Stimulated activated CD4-positive, alpha-beta T cell treated with anti-CD3 and anti-CD28 coated beads, Interleukin-12 subunit alpha, Interleukin-12 subunit beta, amount 100 ng/mL, for 4 hours (primary cell): ENCODE results near the gene B4GALT2.

ENCODE experiments used
- DNase-seq: peaks from one replicate; pipeline ENCODE4 v3.0.0-alpha.2; 2020

B4GALT2 gene

GRCh38 chr1:43987159-43987902 lies 8.3 kb downstream of the B4GALT2 start:
- DNase-seq: no peak

DNA sequence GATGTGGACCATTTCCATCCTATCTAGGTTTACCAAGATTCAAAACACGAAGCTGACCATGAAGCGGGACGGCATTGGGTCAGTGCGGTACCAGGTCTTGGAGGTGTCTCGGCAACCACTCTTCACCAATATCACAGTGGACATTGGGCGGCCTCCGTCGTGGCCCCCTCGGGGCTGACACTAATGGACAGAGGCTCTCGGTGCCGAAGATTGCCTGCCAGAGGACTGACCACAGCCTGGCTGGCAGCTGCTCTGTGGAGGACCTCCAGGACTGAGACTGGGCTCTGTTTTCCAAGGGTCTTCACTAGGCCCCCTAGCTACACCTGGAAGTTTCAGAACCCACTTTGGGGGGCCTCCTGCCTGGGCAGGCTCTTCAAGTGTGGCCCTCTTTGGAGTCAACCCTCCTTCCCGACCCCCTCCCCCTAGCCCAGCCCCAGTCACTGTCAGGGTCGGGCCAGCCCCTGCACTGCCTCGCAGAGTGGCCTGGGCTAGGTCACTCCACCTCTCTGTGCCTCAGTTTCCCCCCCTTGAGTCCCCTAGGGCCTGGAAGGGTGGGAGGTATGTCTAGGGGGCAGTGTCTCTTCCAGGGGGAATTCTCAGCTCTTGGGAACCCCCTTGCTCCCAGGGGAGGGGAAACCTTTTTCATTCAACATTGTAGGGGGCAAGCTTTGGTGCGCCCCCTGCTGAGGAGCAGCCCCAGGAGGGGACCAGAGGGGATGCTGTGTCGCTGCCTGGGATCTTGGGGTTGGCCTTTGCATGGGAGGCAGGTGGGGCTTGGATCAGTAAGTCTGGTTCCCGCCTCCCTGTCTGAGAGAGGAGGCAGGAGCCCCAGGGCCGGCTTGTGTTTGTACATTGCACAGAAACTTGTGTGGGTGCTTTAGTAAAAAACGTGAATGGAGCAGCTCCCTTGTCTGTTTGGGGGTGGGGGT lies 11.5 kb downstream of the B4GALT2 start:
- DNase-seq: no peak

DNA sequence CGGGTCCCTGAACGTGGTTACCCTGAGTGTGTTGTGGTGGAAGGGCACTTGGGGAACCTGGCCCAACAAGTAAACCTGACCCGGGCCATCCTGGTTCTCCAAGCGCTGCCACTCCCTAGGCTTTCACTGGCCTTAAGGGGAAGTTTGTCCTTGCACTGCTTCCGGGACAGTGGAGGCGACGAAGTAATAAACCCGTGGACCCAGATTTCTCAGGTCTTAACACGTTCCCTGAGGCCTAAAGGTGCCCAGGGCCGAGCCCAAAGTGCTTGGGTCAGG lies 12.1 kb downstream of the B4GALT2 start:
- DNase-seq: no peak

DNA sequence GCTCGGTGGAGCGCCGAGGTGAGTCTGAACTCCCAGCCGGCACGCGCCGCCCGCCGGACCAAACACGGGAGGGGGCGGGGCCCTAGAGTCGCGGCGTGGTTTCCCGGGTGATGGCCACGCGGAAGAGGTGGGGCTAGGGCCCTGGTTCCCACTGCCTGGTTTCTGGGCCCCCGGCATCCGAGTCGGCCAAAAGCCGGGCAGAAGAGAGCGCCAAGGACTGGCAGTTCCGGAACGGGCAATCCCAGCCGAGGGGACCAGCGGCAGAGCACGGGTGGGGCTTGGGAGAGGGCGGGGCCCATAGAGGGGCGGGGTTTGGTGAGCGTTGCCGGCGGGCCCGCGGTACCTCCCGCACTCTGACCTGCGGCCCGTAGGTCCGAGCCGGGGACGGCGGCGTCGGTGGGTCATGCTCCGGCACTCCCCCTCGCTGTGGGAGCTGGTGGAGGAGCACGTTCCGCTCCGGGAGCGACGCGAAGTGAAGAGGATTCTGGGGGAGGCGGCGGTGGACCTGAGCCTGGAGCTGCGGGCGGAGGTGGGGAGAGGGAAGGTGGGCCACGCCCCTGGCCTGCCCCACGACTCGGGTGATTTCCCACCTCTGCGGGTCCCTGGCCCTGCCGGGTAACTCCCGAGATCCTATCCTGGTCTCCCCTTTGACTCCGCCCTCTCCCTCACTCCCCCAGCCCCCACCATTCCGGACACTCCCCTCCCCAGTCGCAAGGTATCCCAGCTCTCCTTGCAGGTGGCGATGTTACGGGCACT lies 12.6 kb downstream of the B4GALT2 start, which contains the start of gene CCDC24:
Gene CCDC24, plus strand, starts transcription at position 124 of the 756 bp plus-strand sequence. Its CDS starts 280 bp downstream, at position 404.
- DNase-seq: peak; percentile 71

- DNase-seq: no peak
Measured at GRCh38 chr1:43992232-43992995, 13.4 kb downstream of the B4GALT2 start.

GRCh38 chr1:43993206-43993914 lies 14.3 kb downstream of the B4GALT2 start:
- DNase-seq: no peak

GRCh38 chr1:43994071-43994470 lies 15.1 kb downstream of the B4GALT2 start:
- no peak for DNase-seq

- DNase-seq: no peak
Measured at GRCh38 chr1:43994794-43995790, 16.1 kb downstream of the B4GALT2 start.

DNA sequence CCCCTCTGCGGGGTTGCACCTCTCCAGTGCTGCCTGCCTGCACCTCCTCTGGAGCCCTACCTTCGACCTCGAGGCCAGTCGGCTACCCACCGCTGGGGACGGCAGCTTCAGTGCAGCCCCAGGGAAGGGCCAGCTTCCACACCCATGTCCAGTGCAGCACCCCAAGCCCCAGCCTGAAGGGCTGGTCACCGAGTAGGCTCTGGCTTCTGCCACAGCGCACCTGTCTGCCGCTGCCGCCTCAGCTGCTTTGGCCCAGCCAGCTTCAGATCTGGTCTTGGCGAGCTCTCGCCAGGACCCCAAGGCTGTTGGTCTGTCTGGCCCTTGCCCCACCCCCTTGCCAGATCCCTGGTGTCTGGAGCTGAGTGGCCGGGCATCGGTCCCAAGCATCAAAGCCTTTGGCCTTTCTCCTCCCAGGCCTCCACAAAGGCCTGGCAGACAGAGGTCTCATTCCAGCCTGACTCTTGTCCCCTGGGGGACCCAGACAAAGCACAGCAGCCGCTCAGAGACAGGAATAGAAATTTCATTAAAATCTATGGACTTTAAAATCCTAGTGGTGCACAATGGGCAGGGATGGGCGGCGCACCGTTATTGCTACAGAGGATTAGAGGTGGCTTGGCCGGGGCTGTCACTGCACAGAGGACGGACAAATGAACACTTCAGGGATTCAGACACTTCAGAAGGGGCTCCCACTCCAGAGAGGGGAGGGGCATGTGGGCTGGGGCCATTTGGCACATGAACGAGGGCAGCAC lies 17.1 kb downstream of the B4GALT2 start:
- DNase-seq: no peak

- no peak for DNase-seq
Measured at GRCh38 chr1:43996733-43997115, 17.7 kb downstream of the B4GALT2 start.

- no peak for DNase-seq
Measured at GRCh38 chr1:43997295-43997999, 18.4 kb downstream of the B4GALT2 start.

- DNase-seq: no peak
Measured at GRCh38 chr1:43998000-43998378, 19.0 kb downstream of the B4GALT2 start.

DNA sequence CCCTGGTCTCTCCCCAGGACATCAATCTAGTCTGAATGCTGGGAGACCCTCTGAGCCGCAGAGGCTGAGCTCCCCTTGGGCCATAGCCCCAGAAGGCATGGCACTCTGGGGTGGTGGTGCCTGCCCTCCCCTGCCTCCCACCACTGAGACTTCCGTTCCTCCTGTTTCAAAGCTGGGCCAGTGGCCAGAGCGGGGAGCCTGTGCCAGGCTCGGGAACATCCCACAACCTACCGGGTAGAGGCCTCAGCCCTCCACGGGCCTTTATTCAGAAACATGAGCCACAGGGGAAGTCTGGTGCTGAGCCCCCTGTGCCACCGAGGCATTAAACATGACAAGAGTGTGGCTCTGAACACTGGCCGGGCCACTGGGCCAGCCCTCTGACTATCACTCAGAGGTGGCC lies 20.4 kb downstream of the B4GALT2 start:
- no peak for DNase-seq

GRCh38 chr1:44000122-44000665 lies 21.2 kb downstream of the B4GALT2 start:
- DNase-seq: no peak

GRCh38 chr1:44002165-44002564 lies 23.2 kb downstream of the B4GALT2 start:
- DNase-seq: no peak

DNA sequence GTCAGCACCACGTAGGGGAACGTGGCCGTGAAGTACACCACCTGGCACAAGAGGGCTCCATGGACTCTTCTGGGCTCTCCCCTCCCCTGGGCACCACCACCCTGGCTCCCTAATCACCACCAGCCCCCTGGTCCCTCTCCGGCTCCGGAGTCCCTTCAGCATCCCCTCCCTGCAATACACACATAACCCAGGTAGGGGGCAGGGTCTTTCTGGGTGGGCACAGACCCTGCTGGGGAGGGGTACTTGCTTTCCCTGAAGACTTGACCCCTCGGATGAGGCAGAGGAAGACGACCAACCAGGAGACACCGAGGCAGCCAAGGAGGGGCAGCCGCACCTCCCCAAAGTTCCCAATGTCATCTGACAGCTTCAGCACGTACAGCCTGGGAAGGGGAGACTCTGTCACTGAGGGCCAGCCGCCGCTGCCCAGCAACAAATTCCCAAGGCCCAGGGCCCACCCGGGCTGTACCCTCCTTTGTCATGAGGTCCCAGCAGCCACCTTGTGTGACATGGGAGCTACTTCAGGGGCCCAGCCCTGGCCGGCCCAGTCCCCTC lies 23.7 kb downstream of the B4GALT2 start:
- DNase-seq: no peak

GRCh38 chr1:44008259-44008658 lies 29.2 kb downstream of the B4GALT2 start:
- DNase-seq: no peak

DNA sequence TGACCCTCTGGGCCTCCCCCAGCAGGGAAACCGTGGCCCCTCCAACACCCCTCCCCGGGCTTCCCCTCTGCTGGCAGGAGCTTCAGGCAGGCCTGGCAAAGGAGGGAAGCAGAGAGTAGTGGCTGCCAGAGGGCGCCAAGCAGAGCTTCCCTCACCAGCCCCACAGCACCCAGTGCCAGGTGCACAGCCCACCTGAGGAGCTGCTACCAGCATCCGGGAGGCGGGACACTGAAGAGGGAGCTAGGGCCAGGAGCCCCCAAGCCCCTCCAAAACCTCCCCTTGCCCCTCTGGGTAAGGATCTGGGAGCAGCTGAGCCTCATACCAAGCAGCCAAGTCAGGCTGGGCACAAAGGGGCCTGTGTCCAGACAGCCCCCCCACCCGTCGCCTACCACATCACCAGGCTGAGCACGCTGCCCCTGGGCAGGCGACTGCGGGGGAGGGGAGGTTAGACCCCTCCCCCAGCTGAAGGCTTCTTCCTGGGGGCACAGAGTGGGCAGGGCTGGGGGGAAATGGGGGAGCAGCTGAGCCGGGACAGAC lies 32.0 kb downstream of the B4GALT2 start:
- no peak for DNase-seq
